Tibial nerve (tissue), 4 donors: ENCODE measurements around the gene BTRC.

Source experiments
- CTCF ChIP-seq, 5 experiments: fragments of 200-600 bp in 3 of 5; fragments of 450-650 bp in 2 of 5; sonication (generic) in 3 of 5; IDR thresholded peaks; one replicate each; pipeline ENCODE4 v1.5.1; 2016 to 2019; ENCODE audit warnings: antibody characterized with exemption in 5 of 5, mild to moderate bottlenecking in 3 of 5, moderate library complexity in 2 of 5
- EP300 ChIP-seq, 2 donors: sonication (generic); formaldehyde crosslinking; IDR thresholded peaks; one replicate each; pipeline ENCODE4 v1.6.1; 2017; ENCODE audit warnings: antibody characterized with exemption in 2 of 2, mild to moderate bottlenecking in 1 of 2
- POLR2A ChIP-seq, 2 donors: fragments of 450-650 bp; IDR thresholded peaks; one replicate each; pipeline ENCODE4 v1.6.1; 2017; ENCODE audit warnings: antibody characterized with exemption in 2 of 2, mild to moderate bottlenecking in 2 of 2, moderate library complexity in 2 of 2

GRCh38 chr10:101428036-101428435 lies 74.1 kb downstream of the BTRC start:
- TF ChIP-seq CTCF (IDR thresholded peaks at IDR 0.05) (no peak), POLR2A (IDR thresholded peaks at IDR 0.05) (no peak), EP300 (IDR thresholded peaks at IDR 0.05) (no peak)
